Subcutaneous abdominal adipose tissue (tissue), 5 donors: ENCODE data around the gene GZMH.

Source experiments
- H3K27ac ChIP-seq: one replicate; pipeline ENCODE4 v1.7.0; 2013; ENCODE audit warnings: low read depth, mild to moderate bottlenecking, inconsistent platforms, low read length, moderate library complexity
- H3K27me3 ChIP-seq, 5 donors: one replicate each; pipeline ENCODE4 v1.7.0; 2013; ENCODE audit warnings: low read length in 5 of 5, inconsistent platforms in 1 of 5; ENCODE audit not compliant: control insufficient read depth in 5 of 5, insufficient read depth in 4 of 5
- H3K36me3 ChIP-seq, 5 donors: one replicate each; pipeline ENCODE4 v1.7.0; 2013; ENCODE audit warnings: low read length in 5 of 5; ENCODE audit not compliant: control insufficient read depth in 5 of 5, insufficient read depth in 5 of 5
- H3K4me1 ChIP-seq, 5 donors: one replicate each; pipeline ENCODE4 v1.7.0; 2013; ENCODE audit warnings: low read length in 5 of 5, mild to moderate bottlenecking in 3 of 5, moderate library complexity in 1 of 5; ENCODE audit not compliant: control insufficient read depth in 5 of 5, insufficient read depth in 5 of 5
- H3K4me3 ChIP-seq, 5 donors: one replicate each; pipeline ENCODE4 v1.7.0; 2013; ENCODE audit warnings: low read length in 5 of 5, low read depth in 1 of 5
- H3K9ac ChIP-seq, 5 donors: one replicate each; pipeline ENCODE4 v1.7.0; 2013; ENCODE audit warnings: low read length in 5 of 5, mild to moderate bottlenecking in 4 of 5, moderate library complexity in 3 of 5
- H3K9me3 ChIP-seq, 5 donors: one replicate each; pipeline ENCODE4 v1.7.0; 2013; ENCODE audit warnings: low read length in 5 of 5; ENCODE audit not compliant: control insufficient read depth in 5 of 5
- donor health status: healthy.
- donor health status: healthy.
- donor health status: healthy.
- donor health status: healthy.
- donor health status: healthy.

Gene GZMH

GRCh38 chr14:24630087-24630871, 20.8 kb upstream of the GZMH start:
- no peak overlapping the region for H3K9ac ChIP-seq
- H3K36me3 ChIP-seq: no peaks in the 10 kb centered on the region
- H3K4me1 ChIP-seq: no peaks in the 10 kb centered on the region
- no peak overlapping the region for H3K4me3 ChIP-seq
- H3K27me3 ChIP-seq: no peaks in the 10 kb centered on the region
- H3K27ac ChIP-seq: no peak overlapping the region
- no peaks in the 10 kb centered on the region for H3K9me3 ChIP-seq

- H3K9ac ChIP-seq: no peak overlapping the region
- no peak overlapping the region for H3K4me3 ChIP-seq
- no peaks in the 10 kb centered on the region for H3K27me3 ChIP-seq
- H3K36me3 ChIP-seq: no peaks in the 10 kb centered on the region
- peaks cover 0 to 1% (median 0%) of the 10 kb centered on the region in 5 donors for H3K9me3 ChIP-seq
- no peak overlapping the region for H3K27ac ChIP-seq
- H3K4me1 ChIP-seq: no peaks in the 10 kb centered on the region
Measured at GRCh38 chr14:24629521-24629920, 20.0 kb upstream of the GZMH start.

GRCh38 chr14:24613747-24614146, 4.3 kb upstream of the GZMH start:
- no peak overlapping the region for H3K27ac ChIP-seq
- H3K27me3 ChIP-seq: no peaks in the 10 kb centered on the region

DNA sequence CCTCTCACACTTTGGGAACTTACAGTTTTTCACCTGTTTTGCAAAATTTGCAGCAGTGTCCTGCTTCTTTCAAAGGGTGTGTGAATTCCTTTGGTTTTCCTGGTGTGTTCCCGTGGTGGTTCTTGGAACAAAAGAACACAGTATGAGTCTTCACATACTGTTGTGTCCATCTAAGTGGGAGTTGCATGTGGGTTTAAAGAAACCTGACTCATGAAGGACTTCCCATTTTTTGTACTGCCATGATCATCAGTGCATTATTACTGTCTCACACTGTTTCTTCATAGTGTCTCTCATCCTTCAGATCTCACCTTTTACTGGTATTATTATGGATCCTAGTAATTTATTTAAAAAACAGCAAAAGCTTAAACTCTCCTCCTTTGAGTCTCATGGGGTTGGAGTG, 3.8 kb upstream of the GZMH start:
- H3K27me3 ChIP-seq: no peaks in the 10 kb centered on the region
- H3K4me3 ChIP-seq: no peak overlapping the region
- H3K4me1 ChIP-seq: no peaks in the 10 kb centered on the region
- H3K36me3 ChIP-seq: no peaks in the 10 kb centered on the region
- no peak overlapping the region for H3K27ac ChIP-seq
- no peak overlapping the region for H3K9ac ChIP-seq
- H3K9me3 ChIP-seq: no peaks in the 10 kb centered on the region

More at GRCh38 chr14:24613747-24614146, 4.3 kb upstream of the GZMH start:
- Histone ChIP-seq H3K4me3 (no peak overlapping the region), H3K9me3 (no peaks in the 10 kb centered on the region), H3K4me1 (no peaks in the 10 kb centered on the region), H3K9ac (no peak overlapping the region), H3K36me3 (no peaks in the 10 kb centered on the region)

- Histone ChIP-seq H3K4me3 (no peak overlapping the region), H3K4me1 (no peaks in the 10 kb centered on the region), H3K27me3 (no peaks in the 10 kb centered on the region), H3K27ac (no peak overlapping the region), H3K36me3 (no peaks in the 10 kb centered on the region), H3K9me3 (no peaks in the 10 kb centered on the region), H3K9ac (no peak overlapping the region)
Measured at GRCh38 chr14:24612196-24612595, 2.7 kb upstream of the GZMH start.

DNA sequence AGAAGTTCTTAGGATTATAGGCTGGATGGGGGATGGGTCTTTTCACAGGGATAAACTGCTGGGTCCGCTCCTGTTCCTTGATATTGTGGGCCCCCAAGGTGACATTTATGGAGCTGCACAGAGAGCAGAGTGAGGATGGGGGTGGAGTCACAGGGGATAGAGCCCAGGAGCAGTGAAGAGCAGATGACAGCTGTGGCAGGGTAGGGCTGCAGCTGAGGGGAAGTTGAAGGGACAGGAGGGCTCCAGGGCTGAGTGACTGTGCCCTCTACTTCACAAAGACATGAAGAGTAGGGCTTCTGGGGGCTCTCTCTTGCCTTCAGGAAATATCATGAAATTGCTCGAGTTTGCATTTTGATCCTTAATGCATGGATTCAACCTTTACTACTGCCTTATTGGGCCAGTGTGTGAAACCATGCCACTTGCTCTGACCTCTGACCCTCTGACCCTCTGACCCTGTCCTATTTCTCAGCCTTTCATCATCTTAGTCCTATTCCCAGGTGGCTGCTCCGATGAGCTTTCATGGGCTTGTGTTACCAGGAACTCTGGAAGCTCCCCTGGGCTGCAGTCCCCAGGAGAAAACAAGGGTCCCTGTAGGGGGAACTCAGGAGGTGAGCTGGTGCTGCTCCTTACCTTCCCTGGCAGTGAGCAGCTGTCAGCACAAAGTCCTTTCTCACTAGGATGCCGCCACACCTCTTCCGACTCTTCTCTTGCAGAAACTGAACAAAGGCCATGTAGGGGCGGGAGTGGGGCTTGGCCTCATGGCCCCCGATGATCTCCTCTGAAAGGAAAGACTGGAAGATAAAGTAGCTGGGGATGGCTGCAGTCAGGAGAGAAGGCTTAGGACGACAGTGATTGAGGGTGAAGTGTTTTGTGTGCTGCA, 1.6 kb downstream of the GZMH start:
- Histone ChIP-seq H3K9me3 (no peaks in the 10 kb centered on the region), H3K4me3 (no peak overlapping the region), H3K4me1 (no peaks in the 10 kb centered on the region), H3K36me3 (no peaks in the 10 kb centered on the region), H3K9ac (no peak overlapping the region), H3K27me3 (no peaks in the 10 kb centered on the region), H3K27ac (no peak overlapping the region)

DNA sequence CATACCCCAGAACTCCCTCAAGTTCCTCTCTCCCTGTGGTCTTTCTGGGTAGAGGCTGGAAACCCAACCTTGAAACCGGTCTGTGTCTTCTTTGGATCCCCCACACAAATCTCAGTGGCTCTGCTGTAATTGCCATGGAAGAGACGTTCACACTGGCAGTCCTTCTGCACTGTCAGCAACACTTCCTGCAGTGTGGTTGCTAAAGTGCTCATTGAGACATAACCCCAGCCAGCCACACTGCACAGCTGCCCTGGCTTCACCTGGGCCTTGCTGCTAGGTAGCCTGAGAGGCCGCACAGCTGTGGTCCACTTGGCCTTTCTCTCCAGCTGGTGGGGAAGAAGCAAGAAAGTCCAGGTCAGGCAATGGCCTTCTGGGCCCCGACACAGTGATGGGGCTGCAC, 2.4 kb downstream of the GZMH start:
- H3K4me3 ChIP-seq: no peak overlapping the region
- H3K9me3 ChIP-seq: no peaks in the 10 kb centered on the region
- no peaks in the 10 kb centered on the region for H3K4me1 ChIP-seq
- no peaks in the 10 kb centered on the region for H3K36me3 ChIP-seq
- no peak overlapping the region for H3K9ac ChIP-seq
- no peak overlapping the region for H3K27ac ChIP-seq
- H3K27me3 ChIP-seq: no peaks in the 10 kb centered on the region

GRCh38 chr14:24606297-24606696, 3.2 kb downstream of the GZMH start:
- no peaks in the 10 kb centered on the region for H3K27me3 ChIP-seq
- H3K4me1 ChIP-seq: no peaks in the 10 kb centered on the region
- no peaks in the 10 kb centered on the region for H3K9me3 ChIP-seq
- H3K27ac ChIP-seq: no peak overlapping the region
- no peaks in the 10 kb centered on the region for H3K36me3 ChIP-seq
- H3K9ac ChIP-seq: no peak overlapping the region
- H3K4me3 ChIP-seq: no peak overlapping the region

GRCh38 chr14:24605435-24606190, 3.9 kb downstream of the GZMH start:
- Histone ChIP-seq H3K36me3 (no peaks in the 10 kb centered on the region), H3K4me3 (no peak overlapping the region), H3K4me1 (no peaks in the 10 kb centered on the region), H3K27me3 (peaks cover 0 to 2% (median 0%) of the 10 kb centered on the region in 5 donors), H3K27ac (no peak overlapping the region), H3K9ac (no peak overlapping the region), H3K9me3 (no peaks in the 10 kb centered on the region)
